ENCODE results near the gene SLC16A12.
A peak's percentile ranks its signal among the peaks of the same experiment; 100 is the strongest.
"Not testable (repeated sequence)": the region's sequence is repeated elsewhere in the genome, so short reads cannot be mapped to it uniquely, and the experiment has no call there.

Gene SLC16A12

GRCh38 chr10:89547853-89548513 is 12.6 kb upstream of the SLC16A12 start:
- no peak for DNase-seq

GRCh38 chr10:89546651-89547050 is 11.3 kb upstream of the SLC16A12 start:
- not testable (repeated sequence) for DNase-seq

DNA sequence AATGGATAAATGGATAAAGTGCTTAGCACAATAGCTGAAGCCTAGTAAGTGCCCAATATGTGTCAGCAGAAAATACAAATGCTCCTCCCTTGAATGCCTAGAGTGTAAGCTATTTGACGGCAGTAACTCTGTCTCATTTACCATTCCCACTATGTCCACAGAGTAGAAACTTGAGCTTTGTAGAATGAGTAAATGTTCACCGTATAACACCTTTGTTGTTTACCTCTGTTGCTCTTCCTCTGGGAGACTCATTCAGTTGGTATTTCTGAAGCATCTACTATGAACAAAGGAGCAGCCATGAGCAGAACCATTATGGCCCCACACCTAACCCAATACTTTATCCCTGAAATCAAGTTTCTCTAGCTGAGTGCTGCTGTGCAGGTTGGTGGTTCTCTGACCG is 8.4 kb upstream of the SLC16A12 start:
- DNase-seq: no peak

- no peak for DNase-seq
These were observed 5.1 kb upstream of the SLC16A12 start for GRCh38 chr10:89540420-89540949.

DNA sequence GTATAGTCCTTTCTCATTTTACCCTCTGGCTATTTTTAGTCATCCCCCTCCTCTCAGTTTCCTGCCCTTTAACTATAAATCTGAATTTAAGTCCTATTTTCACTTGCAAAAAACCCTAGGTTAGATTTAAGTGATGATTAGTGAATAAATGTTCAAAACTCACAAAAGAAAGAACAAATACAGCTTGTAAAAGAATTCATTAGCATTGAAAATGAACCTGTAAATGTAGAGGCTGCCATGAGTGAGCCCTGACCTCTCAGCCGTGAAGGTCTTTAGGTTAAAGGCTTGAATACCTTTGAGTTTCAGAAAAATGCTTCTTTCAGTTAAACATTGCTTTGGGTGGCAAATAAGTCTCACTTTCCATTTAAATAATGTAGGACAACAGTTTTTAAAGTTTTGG is 2.0 kb upstream of the SLC16A12 start:
- DNase-seq: no peak

DNA sequence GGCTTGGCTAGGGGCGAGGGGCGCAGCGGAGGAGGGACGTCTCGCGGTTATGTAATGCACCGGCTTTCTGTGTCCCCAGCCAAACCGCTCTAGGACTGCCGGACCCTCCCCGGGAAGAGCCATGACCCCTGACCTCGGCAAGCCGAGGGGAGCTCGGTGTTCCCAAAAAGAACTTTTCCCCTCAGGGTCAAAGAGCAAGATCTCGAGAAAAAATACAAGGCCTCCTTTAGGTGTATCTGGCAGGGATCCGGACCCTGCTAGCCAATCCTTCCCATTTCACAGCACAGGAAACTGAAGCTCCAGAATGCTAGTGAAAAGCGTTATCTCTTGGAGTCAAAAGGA is 590 bp upstream of the SLC16A12 start:
- DNase-seq: no peak

DNA sequence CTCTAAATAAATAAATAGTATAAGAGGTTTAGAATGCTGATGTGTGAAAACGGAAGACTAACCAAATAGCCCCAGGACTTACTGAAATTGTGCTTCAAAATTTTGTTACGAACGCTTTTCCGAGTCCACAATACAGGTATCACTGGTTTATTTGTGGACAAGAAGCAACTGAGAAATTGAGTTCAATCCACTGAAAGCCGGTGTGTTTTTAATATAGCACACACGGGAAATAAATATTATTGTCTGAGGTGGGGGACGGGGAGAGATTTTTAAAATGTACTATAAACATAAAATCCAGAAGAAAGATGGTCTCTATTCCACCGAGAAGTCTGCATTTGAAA is 598 bp downstream of the SLC16A12 start:
- no peak for DNase-seq

DNA sequence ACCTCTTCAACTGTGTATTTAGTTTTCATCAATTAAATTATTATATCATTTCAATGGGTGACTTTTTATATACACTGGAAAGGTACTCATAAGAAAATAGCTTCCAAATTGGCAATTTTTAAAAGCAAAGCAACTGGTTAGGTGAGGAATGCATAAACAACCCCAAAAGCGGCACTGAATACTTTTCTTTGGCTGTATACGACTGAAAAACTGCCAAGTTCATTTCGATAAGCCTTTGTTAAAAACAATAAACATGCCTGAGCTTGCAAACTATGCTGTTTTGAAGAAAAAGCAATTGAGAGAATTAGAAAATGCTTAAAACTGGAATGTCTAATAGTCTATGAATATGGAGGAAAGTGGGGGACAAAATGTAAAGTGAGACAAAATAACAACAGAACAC is 2.9 kb downstream of the SLC16A12 start:
- no peak for DNase-seq

GRCh38 chr10:89531359-89531758 is 4.0 kb downstream of the SLC16A12 start:
- DNase-seq: no peak

DNA sequence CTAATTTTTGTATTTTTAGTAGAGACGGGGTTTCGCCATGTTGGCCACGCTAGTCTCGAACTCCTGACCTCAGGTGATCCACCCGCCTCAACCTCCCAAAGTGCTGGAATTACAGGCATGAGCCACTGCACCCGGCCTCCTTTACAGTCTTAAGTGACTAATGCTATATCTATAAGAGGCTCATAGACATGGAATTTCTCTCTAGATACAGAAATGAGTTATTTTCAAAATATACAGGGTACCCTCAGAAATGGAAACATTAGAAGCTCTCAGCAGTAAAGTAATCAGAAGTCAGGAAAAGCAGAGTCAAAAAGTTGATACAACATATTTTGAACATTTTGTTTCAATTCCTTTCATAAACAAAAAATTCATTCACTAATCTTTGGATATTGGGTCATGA is 5.7 kb downstream of the SLC16A12 start:
- not testable (repeated sequence) for DNase-seq

DNA sequence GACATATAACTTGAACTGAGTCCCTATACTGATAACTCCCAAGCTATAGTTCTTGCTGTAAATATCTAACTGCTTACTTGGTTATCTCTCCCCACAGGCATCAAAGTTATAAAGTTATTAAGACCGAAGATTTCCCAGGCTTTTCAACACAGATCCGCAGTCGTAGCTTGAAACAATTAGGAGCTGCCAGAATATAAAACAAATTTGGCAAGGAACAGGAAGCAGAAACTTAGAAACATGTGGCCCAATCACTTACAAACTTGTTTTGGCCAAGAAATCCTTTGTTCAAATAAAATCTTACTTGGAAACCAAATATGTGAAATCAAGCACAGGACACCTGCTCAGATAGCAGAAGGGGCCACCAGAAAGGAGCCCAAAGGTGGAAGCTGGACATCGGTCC is 9.0 kb downstream of the SLC16A12 start:
- DNase-seq: no peak

DNA sequence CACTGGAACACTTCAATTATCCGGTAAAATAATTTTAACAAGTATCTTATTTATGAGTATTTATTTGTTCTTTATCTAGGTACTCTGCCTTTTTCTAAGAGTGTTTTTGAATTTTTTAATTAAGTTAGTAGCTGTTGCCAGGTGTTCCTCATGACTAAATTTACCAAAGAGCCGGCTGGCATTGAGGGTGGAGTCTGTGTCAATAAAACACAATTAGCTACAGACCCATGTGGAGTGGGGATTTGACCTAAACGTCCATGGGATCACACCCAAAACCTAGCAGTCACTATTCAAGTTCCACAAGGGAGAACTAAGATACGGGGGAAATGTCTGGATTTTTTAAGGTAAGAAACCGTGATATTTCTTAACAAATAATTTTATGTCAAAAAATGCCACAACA is 9.8 kb downstream of the SLC16A12 start:
- no peak for DNase-seq

DNA sequence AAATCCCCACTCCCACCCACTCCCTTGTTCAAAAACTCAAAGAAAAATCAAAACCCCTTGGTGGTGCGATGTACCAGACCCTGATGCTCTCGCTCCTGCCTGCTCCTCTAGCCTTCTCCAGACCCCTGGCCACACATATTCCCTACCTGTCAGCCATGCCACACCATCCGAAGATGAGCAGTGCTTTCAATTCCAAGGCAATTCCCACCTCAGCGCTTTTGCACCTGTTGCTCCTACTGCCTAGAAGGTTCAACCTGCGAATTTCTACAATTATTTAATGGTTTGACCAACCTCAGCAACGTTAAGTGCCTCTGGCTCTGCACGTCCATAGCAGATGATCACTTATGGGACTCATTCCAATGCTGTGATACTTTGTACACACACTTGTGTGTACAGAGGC is 11.1 kb downstream of the SLC16A12 start:
- no peak for DNase-seq

- DNase-seq: no peak
These were observed 12.1 kb downstream of the SLC16A12 start for GRCh38 chr10:89523274-89523673.

GRCh38 chr10:89522463-89522862 is 12.9 kb downstream of the SLC16A12 start:
- no peak for DNase-seq

- no peak for DNase-seq
These were observed 14.0 kb downstream of the SLC16A12 start for GRCh38 chr10:89521368-89521767.

- no peak for DNase-seq
These were observed 14.7 kb downstream of the SLC16A12 start for GRCh38 chr10:89520706-89521105.

- peak; percentile 24 for DNase-seq
These were observed 16.2 kb downstream of the SLC16A12 start for GRCh38 chr10:89518876-89519842.

DNA sequence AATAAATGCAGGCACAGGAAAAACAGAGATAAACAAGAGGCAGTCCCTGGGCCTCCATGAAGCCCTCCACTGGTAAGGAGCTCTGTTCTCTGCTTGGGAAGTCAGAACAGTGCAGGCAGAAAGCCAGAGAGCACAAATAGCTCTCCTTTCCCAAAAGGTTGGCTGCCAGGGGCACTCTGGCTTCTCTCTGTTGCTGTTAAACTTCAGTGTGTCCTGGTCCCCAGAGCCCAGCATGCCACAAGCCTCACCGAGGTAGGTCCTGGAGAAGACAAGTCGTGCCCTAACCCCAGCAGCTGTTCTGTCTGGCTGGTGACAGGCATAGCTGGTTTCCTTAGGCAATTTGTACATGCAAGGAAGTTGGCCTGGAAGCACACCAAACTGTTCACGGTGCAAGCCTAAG is 17.3 kb downstream of the SLC16A12 start:
- no peak for DNase-seq

DNA sequence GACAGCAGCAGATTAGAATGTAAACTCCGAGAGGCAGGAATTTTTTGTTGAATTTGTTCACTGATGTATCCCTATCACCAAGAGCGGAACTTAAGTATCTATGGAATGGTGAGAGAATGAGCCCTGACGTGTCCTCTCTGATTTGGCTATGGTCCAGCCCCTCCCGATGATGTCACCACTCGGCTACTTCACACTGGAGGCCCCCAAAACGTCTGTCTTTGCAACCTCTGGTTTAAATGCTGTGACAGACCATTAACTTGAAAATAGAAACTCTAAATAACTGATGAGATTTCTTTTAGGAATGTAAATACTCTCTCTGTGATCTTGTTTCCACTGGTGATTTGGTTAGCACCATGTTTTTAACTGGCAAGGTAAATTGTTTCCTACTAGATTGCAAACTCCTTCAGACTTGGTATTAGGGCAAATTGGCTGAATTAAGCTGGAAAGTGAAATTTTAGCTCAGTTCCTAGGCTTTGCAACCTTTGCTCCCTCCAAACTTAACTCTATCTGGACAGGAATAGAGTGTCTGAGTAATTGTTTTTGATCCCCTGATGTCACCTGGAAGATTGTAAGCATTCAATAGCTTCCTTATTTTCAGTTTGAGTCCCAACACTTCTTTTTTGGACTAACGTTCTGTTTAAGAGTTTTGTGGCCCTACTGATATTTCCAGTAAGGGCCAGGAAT is 19.1 kb downstream of the SLC16A12 start:
- DNase-seq: no peak

DNA sequence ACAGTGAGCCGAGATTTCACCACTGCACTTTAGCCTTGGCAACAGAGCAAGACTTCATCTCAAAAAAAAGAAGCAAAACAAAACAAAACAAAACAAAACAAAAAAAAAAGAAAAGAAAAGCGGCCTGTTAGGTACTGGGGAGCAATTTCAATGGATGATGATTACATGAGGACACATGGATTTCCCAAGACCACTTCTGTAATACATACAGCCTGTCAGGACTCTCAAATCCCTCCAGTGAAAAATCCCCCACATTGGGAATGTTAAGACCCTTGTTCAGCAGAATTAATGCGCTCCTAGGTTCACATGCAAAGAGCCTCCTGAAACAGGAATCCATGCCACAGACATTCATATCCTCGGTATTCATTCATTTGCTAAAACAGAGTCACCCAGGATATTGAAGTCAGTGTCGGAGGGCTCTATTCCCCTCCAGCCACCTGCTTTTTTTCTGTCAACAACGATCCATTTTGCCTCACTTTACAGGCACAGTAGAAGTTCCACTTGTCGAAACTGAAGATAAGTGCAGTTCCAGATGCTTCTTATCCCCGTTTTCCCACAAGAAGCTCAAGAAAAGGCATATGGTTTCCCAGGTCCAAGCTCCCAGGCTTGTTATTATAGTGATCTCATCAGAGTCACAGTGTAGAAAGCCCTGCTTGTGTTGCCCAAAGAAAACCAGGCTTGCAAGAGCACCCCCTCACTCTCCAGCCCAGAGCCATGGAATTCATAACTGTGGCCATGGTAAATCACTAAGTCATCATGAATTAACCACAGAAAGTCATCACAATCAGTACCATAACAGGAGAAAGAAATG is 20.2 kb downstream of the SLC16A12 start:
- no peak for DNase-seq

DNA sequence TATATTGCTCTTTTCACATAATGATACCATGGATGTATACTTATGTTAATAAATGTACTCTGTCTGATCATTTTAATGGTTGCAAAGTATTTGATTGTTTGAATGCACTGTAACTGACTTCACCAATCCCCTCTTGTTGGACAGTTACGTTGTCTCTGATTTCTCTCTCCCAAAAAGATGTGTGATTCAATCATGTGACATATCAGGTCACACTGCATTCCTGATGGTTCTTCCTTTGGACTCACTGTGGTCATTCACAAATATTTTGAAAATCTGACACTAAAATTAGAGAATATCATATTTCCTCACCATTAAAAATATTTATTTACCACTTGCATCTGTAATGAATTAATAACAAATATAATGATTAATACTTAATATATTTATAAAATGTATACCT is 22.2 kb downstream of the SLC16A12 start:
- DNase-seq: no peak
